ENCODE data around the gene KDM1B.

DNA sequence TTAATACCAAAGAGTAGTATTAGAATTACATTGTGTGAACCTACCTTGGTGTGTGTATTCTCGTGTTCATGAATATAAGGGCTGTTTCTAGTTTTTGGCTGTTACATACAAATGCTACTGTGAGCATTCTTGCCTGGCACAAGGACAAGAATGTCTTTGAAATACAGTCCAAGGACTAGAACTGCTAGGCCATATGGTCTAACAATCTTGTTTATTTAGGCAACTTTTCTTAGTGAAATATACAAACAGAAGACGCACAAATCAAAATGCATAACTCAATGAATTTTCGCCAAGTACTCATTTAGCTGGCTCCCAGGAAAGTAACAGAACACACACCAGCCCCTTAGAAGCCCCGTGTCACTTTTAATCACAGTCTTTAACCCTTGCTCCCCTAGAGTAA lies 28.5 kb downstream of the KDM1B start:
- TF ChIP-seq TAF1 (IDR thresholded peaks at IDR 0.05; ENCODE audit: borderline replicate concordance, insufficient read depth, low read length) (no peak), POLR2AphosphoS5 (IDR thresholded peaks at IDR 0.05; ENCODE audit: low read depth, low read length) (no peak), FOXP2 (optimal IDR thresholded peaks at IDR 0.05; ENCODE audit: borderline replicate concordance, extremely low read depth, extremely low read length, insufficient read depth) (no peak), SIN3A (IDR thresholded peaks at IDR 0.05; ENCODE audit: borderline replicate concordance, insufficient read depth, low read length) (no peak)
- TF ChIP-seq, protein P1, sequence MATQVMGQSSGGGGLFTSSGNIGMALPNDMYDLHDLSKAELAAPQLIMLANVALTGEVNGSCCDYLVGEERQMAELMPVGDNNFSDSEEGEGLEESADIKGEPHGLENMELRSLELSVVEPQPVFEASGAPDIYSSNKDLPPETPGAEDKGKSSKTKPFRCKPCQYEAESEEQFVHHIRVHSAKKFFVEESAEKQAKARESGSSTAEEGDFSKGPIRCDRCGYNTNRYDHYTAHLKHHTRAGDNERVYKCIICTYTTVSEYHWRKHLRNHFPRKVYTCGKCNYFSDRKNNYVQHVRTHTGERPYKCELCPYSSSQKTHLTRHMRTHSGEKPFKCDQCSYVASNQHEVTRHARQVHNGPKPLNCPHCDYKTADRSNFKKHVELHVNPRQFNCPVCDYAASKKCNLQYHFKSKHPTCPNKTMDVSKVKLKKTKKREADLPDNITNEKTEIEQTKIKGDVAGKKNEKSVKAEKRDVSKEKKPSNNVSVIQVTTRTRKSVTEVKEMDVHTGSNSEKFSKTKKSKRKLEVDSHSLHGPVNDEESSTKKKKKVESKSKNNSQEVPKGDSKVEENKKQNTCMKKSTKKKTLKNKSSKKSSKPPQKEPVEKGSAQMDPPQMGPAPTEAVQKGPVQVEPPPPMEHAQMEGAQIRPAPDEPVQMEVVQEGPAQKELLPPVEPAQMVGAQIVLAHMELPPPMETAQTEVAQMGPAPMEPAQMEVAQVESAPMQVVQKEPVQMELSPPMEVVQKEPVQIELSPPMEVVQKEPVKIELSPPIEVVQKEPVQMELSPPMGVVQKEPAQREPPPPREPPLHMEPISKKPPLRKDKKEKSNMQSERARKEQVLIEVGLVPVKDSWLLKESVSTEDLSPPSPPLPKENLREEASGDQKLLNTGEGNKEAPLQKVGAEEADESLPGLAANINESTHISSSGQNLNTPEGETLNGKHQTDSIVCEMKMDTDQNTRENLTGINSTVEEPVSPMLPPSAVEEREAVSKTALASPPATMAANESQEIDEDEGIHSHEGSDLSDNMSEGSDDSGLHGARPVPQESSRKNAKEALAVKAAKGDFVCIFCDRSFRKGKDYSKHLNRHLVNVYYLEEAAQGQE (IDR thresholded peaks at IDR 0.05; ENCODE audit: insufficient read depth in 1 of 2, low read depth in 2 of 2, low read length in 2 of 2), result no peak
